CD4-positive, alpha-beta memory T cell (primary cell): ENCODE data around the gene CBL. TPM values are rescaled to one million over a fixed set of nuclear protein-coding genes. Genes with fewer than 3 reads are reported as not detected.
"Not testable (repeated sequence)": the region's sequence is repeated elsewhere in the genome, so short reads cannot be mapped to it uniquely, and the experiment has no call there.

Experiments used
- CTCF ChIA-PET: fragments of 350-600 bp; sonication (Branson Sonifier 250); formaldehyde crosslinking; loops from one replicate; lab custom pipeline; 2021; ENCODE audit warnings: inconsistent platforms; ENCODE audit not compliant: partially characterized antibody; lab: Charles Lee
- POLR2A ChIA-PET: fragments of 350-600 bp; sonication (Branson Sonifier 250); formaldehyde crosslinking; loops from one replicate; lab custom pipeline; 2021; ENCODE audit not compliant: partially characterized antibody; lab: Charles Lee
- DNase-seq, 5 donors: peaks; one replicate each; pipeline versions ENCODE4 v3.0.0 to v3.0.0-alpha.2; 2020 to 2022; ENCODE audit warnings: mixed read lengths in 1 of 5
- H3K27ac ChIP-seq: one replicate; pipeline ENCODE4 v1.7.0; 2013; ENCODE audit warnings: low read depth, low read length
- H3K27me3 ChIP-seq: 2 replicates; pipeline ENCODE4 v1.7.0; 2013; ENCODE audit warnings: mild to moderate bottlenecking, low read length, moderate library complexity; ENCODE audit not compliant: insufficient read depth
- H3K36me3 ChIP-seq: 2 replicates; pipeline ENCODE4 v1.7.0; 2013; ENCODE audit warnings: mild to moderate bottlenecking, low read length, moderate library complexity; ENCODE audit not compliant: insufficient read depth
- H3K4me1 ChIP-seq: 2 replicates; pipeline ENCODE4 v1.7.0; 2013; ENCODE audit warnings: mild to moderate bottlenecking, low read length, moderate library complexity; ENCODE audit not compliant: insufficient read depth
- H3K4me3 ChIP-seq, 2 donors: one replicate each; pipeline ENCODE4 v1.7.0; 2013; ENCODE audit warnings: low read length in 2 of 2, mild to moderate bottlenecking in 1 of 2
- H3K9me3 ChIP-seq, 2 donors: one replicate each; pipeline ENCODE4 v1.7.0; 2013; ENCODE audit warnings: low read length in 2 of 2, control low read depth in 1 of 2; ENCODE audit not compliant: control insufficient read depth in 1 of 2
- H3K27ac Mint-ChIP-seq, 7 donors: one replicate each; pipeline ENCODE4 v1.8.0; 2020 to 2021; ENCODE audit warnings: mixed read lengths in 7 of 7, mild to moderate bottlenecking in 6 of 7, inconsistent platforms in 3 of 7, moderate library complexity in 3 of 7
- H3K27me3 Mint-ChIP-seq, 2 donors: one replicate each; pipeline ENCODE4 v1.8.0; 2020 to 2021; ENCODE audit warnings: mixed read lengths in 2 of 2
- H3K36me3 Mint-ChIP-seq, 2 donors: one replicate each; pipeline ENCODE4 v1.8.0; 2020 to 2021; ENCODE audit warnings: mixed read lengths in 2 of 2, inconsistent platforms in 1 of 2, mild to moderate bottlenecking in 1 of 2
- H3K4me1 Mint-ChIP-seq, 4 donors: one replicate each; pipeline ENCODE4 v1.8.0; 2020 to 2021; ENCODE audit warnings: mixed read lengths in 4 of 4, mild to moderate bottlenecking in 1 of 4
- H3K4me3 Mint-ChIP-seq, 8 donors: one replicate each; pipeline ENCODE4 v1.8.0; 2020 to 2021; ENCODE audit warnings: mixed read lengths in 8 of 8, mild to moderate bottlenecking in 7 of 8, moderate library complexity in 6 of 8, inconsistent platforms in 3 of 8
- H3K9me3 Mint-ChIP-seq, 8 donors: one replicate each; pipeline ENCODE4 v1.8.0; 2020 to 2021; ENCODE audit warnings: mixed read lengths in 8 of 8, mild to moderate bottlenecking in 5 of 8, inconsistent platforms in 3 of 8, moderate library complexity in 1 of 8
- intact Hi-C: fragments of 100-400 bp; cut with micrococcal nuclease; formaldehyde crosslinking; loops from one replicate; pipeline ENCODE4 v1.15.1; 2023
- polyA plus RNA-seq, 2 donors: library from polyadenylated mRNA; unstranded; fragments of 300-500 nt; fragmentation: Illumina TruSeq; gene quantifications; one replicate each; pipeline ENCODE4 v1.2.3, GENCODE V29; 2021
- total RNA-seq, 2 experiments: library from RNA; stranded (reverse); gene quantifications; one replicate each; pipeline ENCODE4 v1.2.3, GENCODE V29; 2021

CBL gene
- total and polyA plus RNA-seq, 4 experiments from 2014 or later: 3.6 to 39.8 (median 27.6) TPM

GRCh38 chr11:119166368-119167076 is 39.6 kb upstream of the CBL start:
- POLR2A ChIA-PET: no interaction called here
- Histone ChIP-seq H3K9me3 (no peaks in the 10 kb centered on the region), H3K36me3 (no peaks in the 10 kb centered on the region), H3K4me3 (no peak overlapping the region), H3K4me1 (peaks cover 6% of the 10 kb centered on the region), H3K27me3 (no peaks in the 10 kb centered on the region), H3K27ac (no peak overlapping the region)
- Mint-ChIP-seq H3K27ac (peak overlapping the region in 1 of 7 donors; percentile 32), H3K9me3 (no peaks in the 10 kb centered on the region), H3K4me3 (no peak overlapping the region), H3K4me1 (peaks cover 1 to 10% (median 8%) of the 10 kb centered on the region in 4 donors), H3K27me3 (no peaks in the 10 kb centered on the region), H3K36me3 (no peaks in the 10 kb centered on the region)
- CTCF ChIA-PET: interaction anchor here (0.9 to 4.4 kb wide), 5 partner anchors 9 to 158 kb away, joined by 3 to 32 read pairs (median 3); no protein-coding TSS in a partner anchor
- no peak for DNase-seq
- intact Hi-C loops: loop anchor here (5.0 kb wide), 1 partner anchor 44 kb away; the partner anchor contains the start of gene HINFP

DNA sequence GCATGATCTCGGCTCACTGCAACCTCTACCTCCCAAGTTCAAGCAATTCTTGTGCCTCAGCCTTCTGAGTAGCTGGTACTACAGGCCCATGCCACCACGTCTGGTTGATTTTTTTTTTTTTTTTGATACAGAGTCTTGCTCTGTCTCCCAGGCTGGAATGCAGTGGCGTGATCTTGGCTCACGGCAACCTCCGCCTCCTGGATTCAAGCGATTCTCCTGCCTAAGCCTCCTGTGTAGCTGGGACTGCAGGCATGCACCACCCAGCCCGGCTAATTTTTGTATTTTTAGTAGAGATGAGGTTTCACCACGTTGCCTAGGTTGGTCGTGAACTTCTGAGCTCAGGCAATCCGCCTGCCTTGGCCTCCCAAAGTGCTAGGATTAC is 39.1 kb upstream of the CBL start:
- H3K4me3 Mint-ChIP-seq: peak overlapping the region in 2 of 8 donors; percentile 15 to 31
- H3K27ac ChIP-seq, H3K27me3 Mint-ChIP-seq, H3K9me3 Mint-ChIP-seq, H3K36me3 ChIP-seq, H3K27ac Mint-ChIP-seq, H3K27me3 ChIP-seq, H3K4me3 ChIP-seq, H3K4me1 Mint-ChIP-seq, POLR2A ChIA-PET, H3K9me3 ChIP-seq, H3K4me1 ChIP-seq, DNase-seq, H3K36me3 Mint-ChIP-seq: not testable (repeated sequence)
- intact Hi-C loops: loop anchor here (5.0 kb wide), 1 partner anchor 45 kb away; the partner anchor contains the start of gene HINFP
- CTCF ChIA-PET: interaction anchor here (0.9 to 4.4 kb wide), 5 partner anchors 10 to 157 kb away, joined by 3 to 32 read pairs (median 3); no protein-coding TSS in a partner anchor

DNA sequence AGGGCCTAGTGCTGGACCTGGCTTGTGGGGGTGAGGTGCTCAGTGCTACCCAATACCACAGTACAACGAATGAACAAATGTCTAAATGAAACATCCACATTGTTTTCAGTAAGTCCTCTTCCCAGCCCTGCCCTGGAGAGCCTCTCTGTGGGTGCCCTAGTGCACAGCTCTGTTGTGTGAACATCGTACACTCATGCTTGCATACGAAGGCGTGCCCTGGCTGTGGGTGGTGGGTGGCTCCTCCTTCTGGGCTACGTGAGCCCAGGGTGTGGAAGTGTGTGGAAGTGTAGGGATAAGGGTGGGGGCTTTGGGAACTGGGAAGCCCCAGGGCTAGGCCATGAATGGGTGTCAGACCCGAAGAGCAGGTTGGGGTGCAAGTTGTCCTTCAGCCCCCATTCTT is 38.2 kb upstream of the CBL start:
- Mint-ChIP-seq H3K36me3 (peaks cover 0 to 2% of the 10 kb centered on the region in 2 donors), H3K4me1 (peaks cover 1 to 10% (median 8%) of the 10 kb centered on the region in 4 donors), H3K4me3 (peak overlapping the region in 7 of 8 donors; percentile 69 to 87 (median 79)), H3K9me3 (no peaks in the 10 kb centered on the region), H3K27ac (peak overlapping the region in 6 of 7 donors; percentile 10 to 89 (median 72)), H3K27me3 (no peaks in the 10 kb centered on the region)
- no peaks in the 10 kb centered on the region for H3K36me3 ChIP-seq
- ChIA-PET POLR2A (no interaction called here), CTCF (interaction anchor here (0.7 to 4.4 kb wide), 4 partner anchors 27 to 156 kb away, joined by 3 to 32 read pairs (median 8); no protein-coding TSS in a partner anchor)
- no peaks in the 10 kb centered on the region for H3K27me3 ChIP-seq
- DNase-seq: no peak
- intact Hi-C loops: loop anchor here (1.0 to 5.0 kb wide), 5 partner anchors 29 to 155 kb away; partner anchors contain the start of gene HINFP
- H3K9me3 ChIP-seq: no peaks in the 10 kb centered on the region
- H3K4me3 ChIP-seq: no peak overlapping the region
- peak overlapping the region; percentile 67 for H3K27ac ChIP-seq
- peaks cover 6% of the 10 kb centered on the region for H3K4me1 ChIP-seq

GRCh38 chr11:119168471-119169281 is 37.5 kb upstream of the CBL start, which contains the start of gene NLRX1:
Gene NLRX1, plus strand, starts transcription at chr11:119168725. Its CDS starts 2,679 bp downstream, at chr11:119171404.
- peaks cover 6% of the 10 kb centered on the region for H3K4me1 ChIP-seq
- Mint-ChIP-seq H3K27ac (peak within 1 kb of the TSS; percentile 68 to 90 (median 89)), H3K27me3 (no peaks in the 10 kb centered on the region), H3K4me1 (peaks cover 1 to 10% (median 8%) of the 10 kb centered on the region in 4 donors), H3K36me3 (peaks cover 0 to 7% of the 10 kb centered on the region in 2 donors), H3K4me3 (peak within 1 kb of the TSS; percentile 89 to 91 (median 90)), H3K9me3 (no peaks in the 10 kb centered on the region)
- H3K27ac ChIP-seq: peak within 1 kb of the TSS; percentile 67
- H3K27me3 ChIP-seq: no peaks in the 10 kb centered on the region
- H3K4me3 ChIP-seq: peak within 1 kb of the TSS; percentile 78 to 79
- no peaks in the 10 kb centered on the region for H3K9me3 ChIP-seq
- peak; percentile 81 to 83 (median 82) for DNase-seq
- POLR2A ChIA-PET: interaction anchor here (0.6 to 1.9 kb wide), 23 partner anchors 9 to 1241 kb away, joined by 3 to 13 read pairs (median 4); partner anchors contain the start of genes ABCG4, C2CD2L, CBL and CENATAC
- intact Hi-C loops: loop anchor here (1.0 to 5.0 kb wide), 5 partner anchors 29 to 155 kb away; partner anchors contain the start of gene HINFP
- no peaks in the 10 kb centered on the region for H3K36me3 ChIP-seq
- CTCF ChIA-PET: interaction anchor here (0.6 to 4.4 kb wide), 29 partner anchors 9 to 187 kb away, joined by 3 to 32 read pairs (median 5); partner anchors contain the start of genes C2CD2L, DPAGT1 and VPS11

DNA sequence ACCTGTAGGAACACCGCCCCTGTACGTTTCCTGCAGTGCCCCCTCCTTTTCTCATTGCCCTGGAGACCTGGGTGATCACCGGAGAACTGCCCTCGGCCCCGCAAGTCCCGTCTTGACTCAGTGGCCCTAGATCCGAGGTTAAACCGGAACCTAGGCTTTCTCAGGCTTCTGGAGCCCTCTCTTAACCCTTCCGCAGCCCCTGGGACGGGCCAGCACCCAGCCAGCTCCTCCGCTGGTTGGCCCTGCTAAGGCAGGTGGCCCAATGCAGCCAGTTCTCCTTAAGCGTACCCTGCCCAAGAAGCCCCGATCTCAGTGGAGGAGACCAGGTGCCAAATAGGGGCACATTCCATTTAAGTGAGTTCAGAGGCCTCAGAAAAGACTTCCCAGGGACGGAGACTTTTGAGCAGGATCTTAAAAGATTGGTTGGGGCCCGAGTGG is 36.8 kb upstream of the CBL start:
- Mint-ChIP-seq H3K4me3 (peak overlapping the region; percentile 89 to 91 (median 90)), H3K9me3 (no peaks in the 10 kb centered on the region), H3K27me3 (no peaks in the 10 kb centered on the region), H3K36me3 (peaks cover 3 to 7% of the 10 kb centered on the region in 2 donors), H3K4me1 (peaks cover 1 to 10% (median 8%) of the 10 kb centered on the region in 4 donors), H3K27ac (peak overlapping the region; percentile 8 to 90 (median 85))
- no peaks in the 10 kb centered on the region for H3K27me3 ChIP-seq
- ChIA-PET POLR2A (interaction anchor here (0.6 to 1.9 kb wide), 24 partner anchors 9 to 1242 kb away, joined by 3 to 13 read pairs (median 4); partner anchors contain the start of genes ABCG4, C2CD2L, CBL and CENATAC), CTCF (interaction anchor here (0.6 to 4.4 kb wide), 29 partner anchors 9 to 187 kb away, joined by 3 to 32 read pairs (median 5); partner anchors contain the start of genes C2CD2L, DPAGT1 and VPS11)
- DNase-seq: peak in 2 of 5 donors; percentile 19
- H3K9me3 ChIP-seq: no peaks in the 10 kb centered on the region
- peak overlapping the region; percentile 78 to 79 for H3K4me3 ChIP-seq
- H3K4me1 ChIP-seq: peaks cover 6% of the 10 kb centered on the region
- peak overlapping the region; percentile 67 for H3K27ac ChIP-seq
- intact Hi-C loops: loop anchor here (5.0 kb wide), 1 partner anchor 47 kb away; the partner anchor contains the start of gene HINFP
- no peaks in the 10 kb centered on the region for H3K36me3 ChIP-seq

DNA sequence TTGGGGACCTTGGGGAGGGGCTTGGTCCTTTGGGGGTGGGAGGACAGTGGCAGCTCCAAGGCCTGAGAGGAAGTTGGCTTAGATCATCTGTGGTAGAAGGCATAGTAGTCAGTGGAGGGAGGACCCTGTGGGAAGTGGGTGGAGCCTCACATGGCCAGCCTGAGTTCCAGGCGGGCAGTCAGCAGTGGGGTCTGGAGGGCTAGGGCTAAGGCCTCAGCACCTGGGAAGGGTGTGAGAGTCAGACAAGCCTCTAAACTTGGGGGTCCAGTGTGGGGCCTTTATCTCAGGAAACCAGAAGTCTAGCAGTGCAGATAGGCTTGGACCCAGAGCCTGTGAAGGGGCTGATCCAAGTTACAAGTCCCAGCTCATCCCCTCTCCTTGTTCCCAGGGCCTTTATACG is 33.6 kb upstream of the CBL start:
- Histone ChIP-seq H3K4me1 (peaks cover 6% of the 10 kb centered on the region), H3K36me3 (peaks cover 7% of the 10 kb centered on the region), H3K9me3 (no peaks in the 10 kb centered on the region), H3K27ac (no peak overlapping the region), H3K27me3 (no peaks in the 10 kb centered on the region), H3K4me3 (no peak overlapping the region)
- CTCF ChIA-PET: interaction anchor here (0.9 to 2.4 kb wide), 3 partner anchors 9 to 23 kb away, joined by 3 to 8 read pairs (median 3); no protein-coding TSS in a partner anchor
- Mint-ChIP-seq H3K36me3 (peaks cover 10 to 14% of the 10 kb centered on the region in 2 donors), H3K27me3 (no peaks in the 10 kb centered on the region), H3K4me3 (no peak overlapping the region), H3K27ac (no peak overlapping the region), H3K4me1 (peaks cover 1 to 16% (median 8%) of the 10 kb centered on the region in 4 donors), H3K9me3 (no peaks in the 10 kb centered on the region)
- POLR2A ChIA-PET: no interaction called here
- intact Hi-C loops: no loop called here
- DNase-seq: no peak
